HG03280 (cell line): ENCODE measurements around the gene RNU6-1.

Experiments
- ATAC-seq: cut with Tn5 transposase; IDR thresholded peaks from one replicate; pipeline ENCODE4 v1.9.1; 2021; ENCODE audit warnings: mild to moderate bottlenecking, moderate library complexity; ENCODE audit not compliant: unreplicated experiment

Gene RNU6-1

DNA sequence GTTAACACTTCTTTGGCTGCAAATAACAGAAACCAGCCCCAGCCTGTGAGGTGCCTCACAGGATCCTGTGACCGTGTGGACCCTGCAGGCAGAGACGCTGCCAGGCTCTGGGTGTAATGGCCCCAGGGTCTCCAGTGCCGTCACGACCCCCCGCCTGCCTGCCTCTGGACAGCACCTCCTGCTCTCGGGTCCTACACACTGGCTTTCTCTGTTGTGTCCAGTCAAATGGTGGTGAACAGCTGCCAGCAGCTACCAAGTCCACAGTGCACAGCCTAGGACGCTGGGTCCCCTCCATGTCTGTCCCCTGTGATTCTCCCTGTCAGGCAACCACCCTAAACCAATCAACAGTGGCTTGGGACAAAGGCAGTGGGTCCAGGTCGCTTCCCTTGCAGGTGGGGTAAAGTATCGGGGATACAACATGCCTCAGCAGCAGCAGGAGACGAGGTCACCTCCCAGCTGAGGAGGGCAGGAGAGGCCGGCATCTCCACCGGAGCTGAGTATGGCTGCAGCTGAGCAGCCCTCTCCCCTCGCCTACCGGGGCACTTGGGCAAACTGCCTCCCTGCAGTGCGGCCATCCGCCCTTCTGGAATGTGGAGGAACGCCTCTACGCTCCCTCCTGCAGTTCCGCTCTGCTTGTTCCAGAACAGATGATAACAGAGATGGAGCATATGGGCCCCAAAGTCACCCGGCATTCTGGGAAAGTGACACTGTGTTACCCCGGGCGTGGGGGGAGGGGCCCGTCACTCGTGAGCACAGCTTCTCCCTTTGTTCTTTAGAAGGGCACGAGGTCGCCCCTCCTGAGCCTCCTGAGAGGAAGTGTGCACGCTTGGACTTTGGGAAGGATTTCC, 35.6 kb downstream of the RNU6-1 start:
- no peak for ATAC-seq

DNA sequence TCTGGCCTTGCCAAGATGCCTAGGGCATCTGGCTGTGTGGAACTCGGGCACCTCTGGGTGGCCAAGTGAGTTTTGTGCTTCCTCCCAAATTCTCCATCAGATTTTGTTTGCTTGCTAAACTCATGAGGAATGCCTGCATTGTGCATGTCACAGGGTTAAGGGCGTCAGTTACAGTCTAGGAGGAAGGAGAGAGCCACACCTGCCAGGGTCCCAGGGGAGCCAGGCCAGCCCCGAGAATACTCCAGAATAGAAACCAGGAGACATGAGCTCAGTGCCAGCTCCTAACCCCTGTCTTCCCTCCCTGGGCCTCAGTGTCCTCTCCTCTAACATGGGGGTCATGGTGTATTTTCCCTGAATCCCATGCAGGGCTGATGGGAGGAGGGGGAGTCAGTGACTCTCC, 36.5 kb downstream of the RNU6-1 start:
- ATAC-seq, result no peak

DNA sequence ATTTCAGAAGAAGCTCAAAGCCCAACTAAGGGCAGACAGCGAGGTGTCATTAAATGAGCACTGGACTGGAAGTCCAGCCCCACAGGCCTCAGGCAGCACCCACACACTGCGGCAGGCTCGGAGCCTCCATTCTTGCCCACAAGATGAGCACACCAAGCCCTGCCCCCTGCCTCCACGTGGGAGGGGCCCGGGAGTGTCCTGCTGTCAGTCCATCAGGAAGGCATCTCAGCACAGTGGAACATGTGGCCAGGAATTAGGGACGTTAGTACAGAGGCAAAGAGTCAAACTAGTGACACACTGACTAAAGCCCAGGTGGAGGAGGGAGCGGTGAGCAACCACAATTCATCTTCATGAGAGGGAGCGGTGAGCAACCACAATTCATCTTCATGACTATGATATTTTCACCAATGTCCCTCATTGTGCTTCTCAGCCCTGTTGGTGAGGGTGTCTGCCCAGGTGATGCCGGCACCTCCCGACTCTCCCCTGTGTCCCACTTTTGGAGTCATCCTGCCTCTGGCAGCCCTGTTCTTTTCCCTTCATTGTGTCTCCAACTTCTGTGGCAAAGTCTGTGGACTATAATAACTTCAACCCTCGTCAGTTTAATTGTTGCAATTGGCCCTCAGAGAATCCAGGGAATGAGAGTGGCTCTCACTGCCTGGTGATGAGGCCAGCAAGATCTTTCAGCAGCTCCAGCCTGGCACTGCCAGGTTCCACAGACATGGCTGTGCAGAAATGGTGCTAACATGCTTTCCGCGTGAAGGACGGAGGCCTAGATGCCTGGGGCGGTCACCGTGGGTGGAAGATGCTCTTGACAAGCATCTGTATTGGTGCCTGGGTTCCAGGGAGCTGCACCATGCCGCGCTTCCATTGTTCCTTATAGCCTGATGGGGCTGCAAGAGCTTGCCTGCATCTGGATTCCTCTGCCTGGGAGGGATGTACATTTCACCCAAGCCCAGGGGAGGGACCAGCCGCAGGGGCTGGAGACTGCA, 37.6 kb downstream of the RNU6-1 start:
- no peak for ATAC-seq

DNA sequence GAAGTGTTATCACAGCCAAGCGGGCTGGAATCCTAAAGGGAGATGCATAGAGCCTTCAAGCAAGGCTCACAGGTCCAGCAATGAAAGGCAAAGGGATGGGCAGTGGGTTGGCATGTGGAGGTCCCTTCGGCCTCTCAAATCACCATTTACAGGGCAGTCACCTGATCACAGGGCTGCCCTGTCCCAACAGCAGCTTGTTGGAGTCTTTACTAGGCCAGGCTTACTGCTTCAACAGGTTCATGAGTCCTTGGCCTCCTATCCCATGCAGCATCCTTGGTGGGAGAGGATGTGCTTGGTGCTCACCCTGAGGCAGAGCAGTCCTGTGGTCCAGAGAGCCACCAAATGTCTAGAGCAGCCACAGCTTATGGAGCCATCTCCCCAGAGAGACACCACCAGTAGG, 38.7 kb downstream of the RNU6-1 start:
- no peak for ATAC-seq

DNA sequence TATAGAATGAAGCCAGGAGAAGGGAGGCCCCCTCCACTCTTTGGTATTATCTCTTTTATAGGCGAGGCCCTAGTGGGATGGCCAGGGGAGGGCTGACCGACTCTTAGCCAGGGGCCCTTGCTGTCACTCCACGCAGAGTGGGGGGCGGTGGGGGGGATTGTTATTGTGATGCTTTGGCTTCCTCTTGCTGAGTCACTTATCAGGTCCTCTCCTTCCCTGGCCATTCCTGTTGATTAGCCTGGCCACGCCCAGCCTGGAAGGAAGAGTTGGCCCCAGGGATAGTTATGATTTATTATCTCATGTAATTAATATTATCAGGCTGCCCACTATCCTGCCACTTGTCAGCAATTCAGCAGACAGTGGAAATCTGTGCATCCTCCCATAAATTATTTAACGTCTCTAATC, 40.0 kb downstream of the RNU6-1 start:
- no peak for ATAC-seq

DNA sequence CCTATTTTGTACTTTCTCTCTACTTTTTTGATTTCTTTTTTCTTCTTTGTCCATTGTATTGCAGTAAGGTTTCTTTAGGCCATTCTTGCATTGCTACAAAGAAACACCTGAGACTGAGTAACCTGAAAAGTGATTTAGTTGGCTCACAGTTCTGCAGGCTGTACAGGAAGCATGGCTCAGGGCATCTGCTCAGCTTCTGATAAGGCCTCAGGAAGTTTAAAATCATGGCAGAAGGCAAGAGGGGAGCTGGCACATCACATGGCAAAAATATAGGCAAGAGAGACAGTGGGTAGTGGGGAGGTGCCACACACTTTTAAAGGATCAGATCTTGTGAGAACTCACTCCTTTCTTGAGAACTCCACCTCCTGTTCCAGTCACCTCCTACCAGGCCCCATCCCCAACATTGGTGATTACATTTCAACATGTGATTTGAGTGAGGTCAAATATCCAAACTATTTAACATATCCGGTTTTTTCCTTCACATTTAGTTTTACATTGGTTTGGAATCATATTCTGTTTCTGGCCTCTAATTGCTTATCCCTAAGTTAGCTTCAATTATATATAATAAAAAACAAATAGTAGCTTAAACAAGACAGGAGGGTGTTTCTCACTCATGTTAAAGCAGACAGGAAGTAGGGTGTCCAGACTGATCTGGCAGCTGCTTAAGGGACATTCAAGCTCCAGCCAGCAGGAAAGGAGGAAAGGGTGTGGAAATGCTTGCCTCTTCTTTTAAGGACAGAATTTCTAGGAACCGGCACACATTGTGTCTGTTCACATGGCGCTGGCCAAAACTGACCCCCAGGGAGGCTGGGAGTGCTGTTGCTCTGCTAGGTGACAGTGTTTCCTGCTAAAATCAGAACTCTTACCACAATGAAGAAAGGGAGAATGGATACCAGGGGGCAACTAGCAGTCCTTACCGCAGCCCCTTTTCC, 43.4 kb downstream of the RNU6-1 start:
- ATAC-seq, result no peak

DNA sequence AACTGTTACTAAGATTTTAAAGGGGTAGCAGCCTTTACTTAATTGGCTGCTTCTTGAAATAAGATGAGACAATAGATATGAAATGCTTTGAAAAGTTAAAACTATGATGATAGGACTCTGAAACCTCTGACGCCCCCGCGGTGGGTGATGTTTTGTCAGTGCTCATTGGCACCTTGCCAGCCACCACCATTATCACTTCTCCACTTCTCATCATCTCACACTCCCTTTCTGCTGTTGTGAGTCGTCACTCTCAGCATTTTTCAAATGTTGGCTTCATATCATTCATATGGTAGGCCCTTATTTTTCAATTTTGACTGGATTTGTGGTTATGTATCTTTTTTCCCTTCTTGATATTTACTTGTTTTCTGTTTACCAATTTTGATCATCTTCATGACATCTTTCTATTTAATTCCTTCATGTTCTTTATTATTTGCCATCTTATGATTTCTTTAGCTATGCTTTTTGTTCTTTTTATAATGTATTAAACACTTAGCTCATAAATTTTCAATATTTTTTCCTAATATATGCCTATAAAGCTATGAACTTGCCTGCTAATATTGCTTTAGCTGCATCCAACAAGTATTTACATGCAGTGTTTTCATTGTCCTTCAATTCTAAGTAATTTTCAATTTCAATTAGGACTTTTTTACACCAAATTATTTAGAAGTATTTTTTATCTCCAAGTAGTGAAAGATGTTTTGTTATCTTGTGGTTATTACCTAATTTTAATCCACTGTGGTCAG, 44.8 kb downstream of the RNU6-1 start:
- ATAC-seq, result no peak

DNA sequence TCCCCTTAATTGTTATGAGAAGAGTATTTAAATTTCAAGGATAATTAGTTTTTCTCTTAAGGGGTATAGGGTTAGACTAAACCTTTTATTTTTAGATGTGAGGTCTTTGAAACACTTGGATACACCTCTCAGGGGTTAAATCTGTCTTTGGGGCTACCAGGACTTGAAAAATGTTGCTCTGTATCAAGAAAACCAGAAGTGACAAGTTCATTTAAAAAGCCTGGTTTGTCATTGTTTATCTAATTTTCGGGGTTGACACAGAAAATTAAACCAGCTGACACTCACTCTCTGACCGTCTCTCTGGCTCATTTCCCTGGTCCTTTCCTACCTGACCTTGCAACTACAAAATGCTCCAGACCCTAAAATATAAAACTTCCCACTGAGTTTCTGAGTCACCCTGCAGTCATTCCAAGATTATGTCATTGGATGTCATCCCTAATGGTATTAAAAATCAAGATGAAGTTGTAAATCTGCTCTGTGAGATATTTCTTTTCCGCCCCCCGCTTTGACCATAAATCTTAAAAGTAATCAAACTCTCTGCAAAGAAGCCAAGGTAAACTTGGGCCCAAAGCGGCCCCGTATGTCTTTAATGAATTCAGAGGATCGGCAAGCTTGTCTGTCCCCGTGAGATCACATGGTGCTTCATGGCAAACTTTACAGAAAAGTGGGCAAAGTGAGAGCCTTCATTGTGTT, 47.4 kb downstream of the RNU6-1 start:
- no peak for ATAC-seq

DNA sequence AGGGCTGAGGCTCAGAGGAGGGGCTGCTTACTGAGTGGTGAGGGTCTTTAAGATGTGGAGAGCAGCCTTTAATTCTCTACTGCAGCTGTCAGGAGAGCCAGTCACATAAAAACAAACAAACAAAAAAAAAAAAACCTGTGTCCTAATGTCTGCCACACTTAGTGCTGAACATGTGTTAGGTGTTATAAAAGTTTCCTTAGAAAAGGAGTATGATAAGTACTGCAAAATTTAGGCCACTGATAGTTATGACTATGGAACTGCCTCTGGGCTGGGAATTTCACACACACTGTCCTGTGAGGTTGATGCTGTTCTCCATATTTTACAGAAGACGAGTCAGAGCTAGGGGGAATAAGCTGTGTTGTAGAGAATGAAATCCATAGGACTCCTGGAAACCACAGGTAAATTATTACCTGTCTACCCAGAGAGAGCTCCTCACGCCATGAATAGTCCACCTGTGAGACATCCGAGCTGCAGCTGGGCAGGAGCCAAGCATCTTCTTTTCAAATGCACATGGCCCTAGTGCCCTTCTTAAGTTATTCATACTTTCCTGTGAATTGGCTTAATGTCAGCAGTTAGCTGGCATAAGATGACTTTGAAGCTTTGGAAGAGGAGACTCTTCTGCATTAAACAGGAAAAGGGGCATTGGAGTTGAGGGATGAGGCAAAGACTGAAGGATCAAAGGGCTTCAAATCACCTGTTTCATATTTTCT, 49.1 kb downstream of the RNU6-1 start:
- no peak for ATAC-seq
